ENCODE results near the gene NOVA2. TPM values are rescaled to one million over a fixed set of nuclear protein-coding genes. Genes with fewer than 3 reads are reported as not detected.

NOVA2 gene
- total RNA-seq, 5 donors from 2014 or later (not counting 1 experiment from before 2014, with no cell fraction given): 0.03 TPM; not detected in 4

- ChIA-PET POLR2A (no interaction called here), CTCF (no interaction called here)
- H3K27me3 ChIP-seq (replicated peaks in 1 of 2; ENCODE audit: control insufficient read depth in 2 of 2, extremely low read depth in 1 of 2, insufficient read depth in 2 of 2, low read length in 1 of 2): peaks cover 0 to 10% of the 10 kb centered on the region in 2 experiments
- Mint-ChIP-seq H3K4me1 (peaks cover 7 to 10% (median 10%) of the 10 kb centered on the region in 3 donors), H3K9me3 (no peaks in the 10 kb centered on the region), H3K4me3 (no peak overlapping the region), H3K27ac (no peak overlapping the region), H3K36me3 (no peaks in the 10 kb centered on the region), H3K27me3 (peaks cover 0 to 3% of the 10 kb centered on the region in 2 donors)
- H3K27ac ChIP-seq (ENCODE audit: low read length): no peak overlapping the region
- peaks cover 0 to 9% of the 10 kb centered on the region in 2 experiments for H3K4me1 ChIP-seq (ENCODE audit: control insufficient read depth in 1 of 2, extremely low read depth in 1 of 2, insufficient read depth in 2 of 2, low read length in 2 of 2)
- H3K36me3 ChIP-seq (ENCODE audit: control insufficient read depth in 2 of 2, extremely low read depth in 1 of 2, insufficient read depth in 1 of 2, low read length in 1 of 2): no peaks in the 10 kb centered on the region
- no peak overlapping the region for H3K4me3 ChIP-seq (ENCODE audit: control insufficient read depth in 1 of 2, extremely low read depth in 1 of 2, low read length in 1 of 2)
- DNase-seq: no peak
- H3K9me3 ChIP-seq: no peaks in the 10 kb centered on the region
- 30% methylated on average over 2 of the region's 6 CpGs for WGBS (ENCODE audit: insufficient coverage)
- no peak for ATAC-seq (replicated peaks in 1 of 4)
These were observed 48.7 kb downstream of the NOVA2 start for GRCh38 chr19:45924891-45925447.

GRCh38 chr19:45922281-45922680, 51.4 kb downstream of the NOVA2 start:
- no peaks in the 10 kb centered on the region for H3K9me3 Mint-ChIP-seq
- ChIA-PET CTCF (no interaction called here), POLR2A (no interaction called here)
- WGBS (ENCODE audit: insufficient coverage): 71% methylated on average over 8 of the region's 9 CpGs
- no peak overlapping the region for H3K4me3 ChIP-seq (ENCODE audit: control insufficient read depth in 1 of 2, extremely low read depth in 1 of 2, low read length in 1 of 2)
- H3K27me3 Mint-ChIP-seq: peaks cover 6 to 16% of the 10 kb centered on the region in 2 donors
- no peaks in the 10 kb centered on the region for H3K9me3 ChIP-seq
- no peak for DNase-seq
- no peak overlapping the region for H3K27ac Mint-ChIP-seq
- ATAC-seq (replicated peaks in 1 of 4): no peak
- no peaks in the 10 kb centered on the region for H3K36me3 Mint-ChIP-seq
- no peak overlapping the region for H3K27ac ChIP-seq (ENCODE audit: low read length)
- H3K4me3 Mint-ChIP-seq: no peak overlapping the region
- peaks cover 2 to 23% of the 10 kb centered on the region in 2 experiments for H3K27me3 ChIP-seq (replicated peaks in 1 of 2; ENCODE audit: control insufficient read depth in 2 of 2, extremely low read depth in 1 of 2, insufficient read depth in 2 of 2, low read length in 1 of 2)
- H3K4me1 Mint-ChIP-seq: peaks cover 0 to 2% (median 1%) of the 10 kb centered on the region in 3 donors
- peaks cover 0 to under 1% of the 10 kb centered on the region in 2 experiments for H3K4me1 ChIP-seq (ENCODE audit: control insufficient read depth in 1 of 2, extremely low read depth in 1 of 2, insufficient read depth in 2 of 2, low read length in 2 of 2)
- no peaks in the 10 kb centered on the region for H3K36me3 ChIP-seq (ENCODE audit: control insufficient read depth in 2 of 2, extremely low read depth in 1 of 2, insufficient read depth in 1 of 2, low read length in 1 of 2)

- no peak overlapping the region for H3K27ac ChIP-seq (ENCODE audit: low read length)
- no peak overlapping the region for H3K27ac Mint-ChIP-seq
- no peaks in the 10 kb centered on the region for H3K4me1 ChIP-seq (ENCODE audit: control insufficient read depth in 1 of 2, extremely low read depth in 1 of 2, insufficient read depth in 2 of 2, low read length in 2 of 2)
- CTCF ChIA-PET: interaction anchor here (0.6 to 0.9 kb wide), 2 partner anchors 17 to 30 kb away, joined by 3 read pairs; no protein-coding TSS in a partner anchor
- H3K27me3 Mint-ChIP-seq: peaks cover 6 to 19% of the 10 kb centered on the region in 2 donors
- no peaks in the 10 kb centered on the region for H3K36me3 Mint-ChIP-seq
- 92% methylated on average over 2 of the region's 8 CpGs for WGBS (ENCODE audit: insufficient coverage)
- DNase-seq (no peak), ATAC-seq (replicated peaks in 1 of 4) (no peak)
- POLR2A ChIA-PET: interaction anchor here in 1 of 2 donors (0.7 kb wide), 1 partner anchor 10 kb away, joined by 6 read pairs; no protein-coding TSS in a partner anchor
- H3K4me3 ChIP-seq (ENCODE audit: control insufficient read depth in 1 of 2, extremely low read depth in 1 of 2, low read length in 1 of 2): no peak overlapping the region
- no peaks in the 10 kb centered on the region for H3K9me3 ChIP-seq
- peaks cover 5 to 35% of the 10 kb centered on the region in 2 experiments for H3K27me3 ChIP-seq (replicated peaks in 1 of 2; ENCODE audit: control insufficient read depth in 2 of 2, extremely low read depth in 1 of 2, insufficient read depth in 2 of 2, low read length in 1 of 2)
- no peaks in the 10 kb centered on the region for H3K36me3 ChIP-seq (ENCODE audit: control insufficient read depth in 2 of 2, extremely low read depth in 1 of 2, insufficient read depth in 1 of 2, low read length in 1 of 2)
- H3K9me3 Mint-ChIP-seq: no peaks in the 10 kb centered on the region
- H3K4me3 Mint-ChIP-seq: no peak overlapping the region
- H3K4me1 Mint-ChIP-seq: no peaks in the 10 kb centered on the region
These were observed 53.2 kb downstream of the NOVA2 start for GRCh38 chr19:45920458-45920857.

GRCh38 chr19:45919678-45920077, 54.0 kb downstream of the NOVA2 start:
- Mint-ChIP-seq H3K4me3 (no peak overlapping the region), H3K27me3 (peaks cover 9 to 22% of the 10 kb centered on the region in 2 donors), H3K9me3 (no peaks in the 10 kb centered on the region), H3K4me1 (no peaks in the 10 kb centered on the region), H3K27ac (no peak overlapping the region), H3K36me3 (no peaks in the 10 kb centered on the region)
- WGBS (ENCODE audit: insufficient coverage): 60% methylated on average over 3 of the region's 7 CpGs
- no peak overlapping the region for H3K27ac ChIP-seq (ENCODE audit: low read length)
- no peaks in the 10 kb centered on the region for H3K4me1 ChIP-seq (ENCODE audit: control insufficient read depth in 1 of 2, extremely low read depth in 1 of 2, insufficient read depth in 2 of 2, low read length in 2 of 2)
- peaks cover 7 to 41% of the 10 kb centered on the region in 2 experiments for H3K27me3 ChIP-seq (replicated peaks in 1 of 2; ENCODE audit: control insufficient read depth in 2 of 2, extremely low read depth in 1 of 2, insufficient read depth in 2 of 2, low read length in 1 of 2)
- ChIA-PET CTCF (interaction anchor here (0.5 to 0.9 kb wide), 4 partner anchors 17 to 921 kb away, joined by 3 to 4 read pairs (median 3); no protein-coding TSS in a partner anchor), POLR2A (interaction anchor here in 1 of 2 donors (0.7 kb wide), 1 partner anchor 10 kb away, joined by 6 read pairs; no protein-coding TSS in a partner anchor)
- ATAC-seq (replicated peaks in 1 of 4) (no peak), DNase-seq (no peak)
- H3K36me3 ChIP-seq (ENCODE audit: control insufficient read depth in 2 of 2, extremely low read depth in 1 of 2, insufficient read depth in 1 of 2, low read length in 1 of 2): no peaks in the 10 kb centered on the region
- H3K9me3 ChIP-seq: no peaks in the 10 kb centered on the region
- H3K4me3 ChIP-seq (ENCODE audit: control insufficient read depth in 1 of 2, extremely low read depth in 1 of 2, low read length in 1 of 2): no peak overlapping the region

GRCh38 chr19:45918721-45919120, 54.9 kb downstream of the NOVA2 start:
- Histone ChIP-seq H3K9me3 (no peaks in the 10 kb centered on the region), H3K4me1 (ENCODE audit: control insufficient read depth in 1 of 2, extremely low read depth in 1 of 2, insufficient read depth in 2 of 2, low read length in 2 of 2) (no peaks in the 10 kb centered on the region), H3K27ac (ENCODE audit: low read length) (no peak overlapping the region), H3K27me3 (replicated peaks in 1 of 2; ENCODE audit: control insufficient read depth in 2 of 2, extremely low read depth in 1 of 2, insufficient read depth in 2 of 2, low read length in 1 of 2) (peaks cover 7 to 50% of the 10 kb centered on the region in 2 experiments), H3K36me3 (ENCODE audit: control insufficient read depth in 2 of 2, extremely low read depth in 1 of 2, insufficient read depth in 1 of 2, low read length in 1 of 2) (no peaks in the 10 kb centered on the region), H3K4me3 (ENCODE audit: control insufficient read depth in 1 of 2, extremely low read depth in 1 of 2, low read length in 1 of 2) (no peak overlapping the region)
- Mint-ChIP-seq H3K36me3 (no peaks in the 10 kb centered on the region), H3K27ac (no peak overlapping the region), H3K4me3 (no peak overlapping the region), H3K9me3 (no peaks in the 10 kb centered on the region), H3K27me3 (peaks cover 10 to 22% of the 10 kb centered on the region in 2 donors), H3K4me1 (no peaks in the 10 kb centered on the region)
- ATAC-seq (replicated peaks in 1 of 4) (no peak), DNase-seq (no peak)
- CTCF ChIA-PET: no interaction called here
- POLR2A ChIA-PET: no interaction called here
- 71% methylated on average over 3 of the region's 4 CpGs for WGBS (ENCODE audit: insufficient coverage)

GRCh38 chr19:45917421-45918091, 56.1 kb downstream of the NOVA2 start:
- Mint-ChIP-seq H3K27ac (no peak overlapping the region), H3K9me3 (no peaks in the 10 kb centered on the region), H3K4me3 (no peak overlapping the region), H3K27me3 (peaks cover 19 to 33% of the 10 kb centered on the region in 2 donors), H3K36me3 (no peaks in the 10 kb centered on the region), H3K4me1 (no peaks in the 10 kb centered on the region)
- ATAC-seq (replicated peaks in 1 of 4): no peak
- DNase-seq: no peak
- Histone ChIP-seq H3K36me3 (ENCODE audit: control insufficient read depth in 2 of 2, extremely low read depth in 1 of 2, insufficient read depth in 1 of 2, low read length in 1 of 2) (no peaks in the 10 kb centered on the region), H3K27me3 (replicated peaks in 1 of 2; ENCODE audit: control insufficient read depth in 2 of 2, extremely low read depth in 1 of 2, insufficient read depth in 2 of 2, low read length in 1 of 2) (peaks cover 7 to 60% of the 10 kb centered on the region in 2 experiments), H3K27ac (ENCODE audit: low read length) (no peak overlapping the region), H3K9me3 (no peaks in the 10 kb centered on the region), H3K4me3 (ENCODE audit: control insufficient read depth in 1 of 2, extremely low read depth in 1 of 2, low read length in 1 of 2) (no peak overlapping the region), H3K4me1 (ENCODE audit: control insufficient read depth in 1 of 2, extremely low read depth in 1 of 2, insufficient read depth in 2 of 2, low read length in 2 of 2) (no peaks in the 10 kb centered on the region)
- ChIA-PET POLR2A (interaction anchor here in 1 of 2 donors (0.6 kb wide), 1 partner anchor 224 kb away, joined by 5 read pairs; no protein-coding TSS in a partner anchor), CTCF (interaction anchor here in 1 of 2 donors (0.6 kb wide), 1 partner anchor 186 kb away, joined by 3 read pairs; no protein-coding TSS in a partner anchor)
- WGBS (ENCODE audit: insufficient coverage): no CpG with 5 or more reads among the region's 4 CpGs

All from T-cell (primary cell).